ACC112 (cell line): ENCODE data around the gene BCL2L13.

ENCODE experiments used
- H2AFZ ChIP-seq: fragments of 200-600 bp; sonication (generic); one replicate; pipeline ENCODE4 v1.6.0; 2017; ENCODE audit warnings: antibody characterized with exemption, low read length; ENCODE audit not compliant: unreplicated experiment
- H3K27ac ChIP-seq: fragments of 200-600 bp; sonication (generic); 2 replicates; pipeline ENCODE4 v1.5.1; 2014; ENCODE audit warnings: low read depth, mild to moderate bottlenecking, antibody characterized with exemption, low read length, moderate library complexity
- H3K27me3 ChIP-seq: fragments of 200-600 bp; sonication (generic); 2 replicates; pipeline ENCODE4 v1.6.1; 2014; ENCODE audit warnings: mild to moderate bottlenecking, antibody characterized with exemption, low read length, moderate library complexity, mixed read lengths; ENCODE audit not compliant: insufficient read depth
- H3K36me3 ChIP-seq: fragments of 200-600 bp; sonication (generic); 2 replicates; pipeline ENCODE4 v1.6.1; 2016; ENCODE audit warnings: mild to moderate bottlenecking, antibody characterized with exemption, low read length, moderate library complexity, mixed read lengths; ENCODE audit not compliant: insufficient read depth
- H3K4me1 ChIP-seq: fragments of 200-600 bp; sonication (generic); one replicate; pipeline ENCODE4 v1.6.1; 2016; ENCODE audit warnings: low read length, mixed read lengths; ENCODE audit not compliant: insufficient read depth, unreplicated experiment, control insufficient read depth
- H3K4me3 ChIP-seq: fragments of 200-600 bp; sonication (generic); 2 replicates; pipeline ENCODE4 v1.5.1; 2014; ENCODE audit warnings: mild to moderate bottlenecking, low read depth, low read length
- H3K79me2 ChIP-seq: fragments of 200-600 bp; sonication (generic); one replicate; pipeline ENCODE4 v1.6.0; 2016; ENCODE audit warnings: low read length; ENCODE audit not compliant: control insufficient read depth, unreplicated experiment, insufficient read depth

The BCL2L13 gene

GRCh38 chr22:17739196-17739975 is 100.8 kb downstream of the BCL2L13 start:
- no peaks in the 10 kb centered on the region for H3K36me3 ChIP-seq
- no peak overlapping the region for H2AFZ ChIP-seq
- H3K79me2 ChIP-seq = no peaks in the 10 kb centered on the region
- H3K4me3 ChIP-seq = no peak overlapping the region
- H3K27me3 ChIP-seq = no peaks in the 10 kb centered on the region
- no peaks in the 10 kb centered on the region for H3K4me1 ChIP-seq
- no peak overlapping the region for H3K27ac ChIP-seq

DNA sequence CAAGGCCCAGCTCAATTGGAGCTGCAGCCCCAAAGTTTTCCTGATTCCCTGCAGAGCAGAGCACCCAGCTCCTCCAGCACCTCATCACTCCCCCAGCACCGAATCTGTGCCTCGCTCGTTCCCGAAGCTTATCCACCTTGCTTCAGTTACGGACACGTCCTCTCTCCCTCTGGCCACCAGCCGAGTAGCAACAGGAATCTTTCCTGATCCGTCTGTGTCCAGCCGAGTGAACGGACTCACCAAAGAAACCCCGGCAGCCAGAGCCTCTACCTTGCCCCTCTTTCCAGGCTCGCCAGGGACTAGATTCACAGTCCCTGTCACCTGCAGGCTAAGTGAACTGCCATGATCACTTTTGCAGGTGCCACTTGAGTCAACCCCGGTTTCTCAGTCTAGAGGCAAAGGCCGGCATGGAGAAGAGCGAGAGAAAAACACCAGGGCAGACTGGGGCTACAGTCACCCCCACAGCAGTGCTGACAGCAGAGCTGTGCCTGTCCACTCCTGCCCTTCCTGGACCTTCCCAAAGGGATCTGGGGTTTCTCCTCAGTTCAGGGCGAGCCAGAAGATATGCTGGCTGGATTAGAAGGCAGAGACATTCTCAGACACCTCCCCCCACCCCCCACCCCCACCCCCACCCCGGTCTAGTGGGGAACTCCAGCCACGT is 103.4 kb downstream of the BCL2L13 start:
- no peaks in the 10 kb centered on the region for H3K27me3 ChIP-seq
- H3K4me1 ChIP-seq = no peaks in the 10 kb centered on the region
- H3K27ac ChIP-seq = no peak overlapping the region
- H3K79me2 ChIP-seq = no peaks in the 10 kb centered on the region
- H2AFZ ChIP-seq = no peak overlapping the region
- H3K4me3 ChIP-seq = no peak overlapping the region
- H3K36me3 ChIP-seq = no peaks in the 10 kb centered on the region

DNA sequence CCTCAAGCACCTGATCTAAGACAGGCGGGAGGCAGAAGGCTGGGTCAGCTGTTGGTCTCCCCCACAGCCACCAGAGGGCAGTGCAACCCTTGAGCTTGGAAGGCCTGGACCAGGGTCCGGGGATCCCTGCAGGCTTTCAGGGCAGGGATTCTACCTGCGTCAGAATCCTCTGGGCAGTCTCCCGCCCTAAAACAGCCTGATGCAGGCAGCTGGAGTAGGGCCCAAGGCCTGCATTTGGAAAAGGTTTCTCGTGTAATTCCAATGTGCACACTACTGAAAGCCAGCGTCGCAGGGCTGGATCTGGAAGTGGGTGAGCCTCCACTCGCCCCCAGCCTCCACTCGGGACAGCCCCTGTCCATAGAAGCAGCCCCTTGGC is 104.0 kb downstream of the BCL2L13 start:
- H3K36me3 ChIP-seq = no peaks in the 10 kb centered on the region

GRCh38 chr22:17743661-17744411 is 105.3 kb downstream of the BCL2L13 start:
- no peaks in the 10 kb centered on the region for H3K36me3 ChIP-seq
- no peak overlapping the region for H2AFZ ChIP-seq

More for the DNA sequence above, 104.0 kb downstream of the BCL2L13 start:
- Histone ChIP-seq H3K27ac (no peak overlapping the region), H3K4me1 (no peaks in the 10 kb centered on the region), H3K79me2 (no peaks in the 10 kb centered on the region), H2AFZ (no peak overlapping the region), H3K4me3 (no peak overlapping the region), H3K27me3 (no peaks in the 10 kb centered on the region)

GRCh38 chr22:17744430-17744829 is 105.9 kb downstream of the BCL2L13 start:
- Histone ChIP-seq H3K36me3 (no peaks in the 10 kb centered on the region), H3K27ac (no peak overlapping the region), H2AFZ (no peak overlapping the region), H3K27me3 (no peaks in the 10 kb centered on the region), H3K4me3 (no peak overlapping the region), H3K79me2 (no peaks in the 10 kb centered on the region), H3K4me1 (no peaks in the 10 kb centered on the region)

More at GRCh38 chr22:17743661-17744411, 105.3 kb downstream of the BCL2L13 start:
- no peak overlapping the region for H3K27ac ChIP-seq
- no peaks in the 10 kb centered on the region for H3K4me1 ChIP-seq
- H3K79me2 ChIP-seq = no peaks in the 10 kb centered on the region
- H3K27me3 ChIP-seq = no peaks in the 10 kb centered on the region
- H3K4me3 ChIP-seq = no peak overlapping the region

- H3K79me2 ChIP-seq = no peaks in the 10 kb centered on the region
- no peak overlapping the region for H3K27ac ChIP-seq
- H3K4me1 ChIP-seq = no peaks in the 10 kb centered on the region
- H3K36me3 ChIP-seq = no peaks in the 10 kb centered on the region
- no peaks in the 10 kb centered on the region for H3K27me3 ChIP-seq
- H3K4me3 ChIP-seq = no peak overlapping the region
- no peak overlapping the region for H2AFZ ChIP-seq
Measured at GRCh38 chr22:17746916-17747315, 108.4 kb downstream of the BCL2L13 start.

DNA sequence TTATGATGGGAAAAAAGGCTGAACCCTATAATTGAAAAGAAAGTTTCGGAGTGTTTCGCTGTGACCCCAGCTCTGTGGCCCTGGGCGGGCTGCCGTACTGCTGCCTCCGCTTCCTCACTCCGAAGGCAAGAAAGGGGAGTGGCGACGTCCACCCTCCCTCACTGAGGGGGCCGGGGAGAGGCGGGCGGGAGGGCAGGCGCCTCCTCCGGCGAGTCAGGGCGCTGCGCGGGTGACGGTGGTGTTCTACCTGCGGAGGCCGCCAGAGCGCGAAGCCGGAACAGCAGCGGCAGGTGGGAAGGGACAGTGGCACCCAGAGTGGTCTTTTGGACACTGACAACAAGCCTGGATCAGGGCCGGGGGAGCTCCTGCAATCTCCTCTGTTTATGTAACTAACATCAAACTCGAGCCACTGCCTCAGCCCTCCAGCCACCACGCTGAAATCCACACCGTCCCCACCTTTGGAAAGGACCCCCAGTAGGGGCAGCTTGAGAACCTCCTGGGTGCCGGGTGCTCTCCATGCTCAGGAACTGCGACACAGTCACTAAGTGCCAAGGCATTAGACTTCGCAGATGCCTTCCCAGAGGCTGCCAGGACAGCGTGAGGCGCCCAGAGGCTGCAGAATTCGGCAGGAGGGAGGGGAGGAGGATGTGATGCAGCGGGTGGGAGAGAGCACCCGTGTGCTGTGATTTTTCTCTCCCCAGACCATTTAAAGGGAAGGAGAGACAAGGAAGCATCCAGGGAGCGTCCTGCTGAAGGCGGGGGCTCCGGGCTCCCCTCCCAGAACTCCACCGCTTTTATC is 110.2 kb downstream of the BCL2L13 start:
- H3K36me3 ChIP-seq = no peaks in the 10 kb centered on the region
- no peaks in the 10 kb centered on the region for H3K4me1 ChIP-seq
- no peaks in the 10 kb centered on the region for H3K27me3 ChIP-seq
- H2AFZ ChIP-seq = no peak overlapping the region
- no peak overlapping the region for H3K4me3 ChIP-seq
- no peak overlapping the region for H3K27ac ChIP-seq
- no peaks in the 10 kb centered on the region for H3K79me2 ChIP-seq

- Histone ChIP-seq H3K4me1 (no peaks in the 10 kb centered on the region), H3K36me3 (no peaks in the 10 kb centered on the region), H3K79me2 (no peaks in the 10 kb centered on the region), H3K4me3 (no peak overlapping the region), H2AFZ (no peak overlapping the region), H3K27ac (no peak overlapping the region), H3K27me3 (no peaks in the 10 kb centered on the region)
Measured at GRCh38 chr22:17749605-17750395, 111.2 kb downstream of the BCL2L13 start.

GRCh38 chr22:17751596-17751995 is 113.0 kb downstream of the BCL2L13 start:
- Histone ChIP-seq H2AFZ (no peak overlapping the region), H3K36me3 (no peaks in the 10 kb centered on the region), H3K4me1 (no peaks in the 10 kb centered on the region), H3K27ac (no peak overlapping the region), H3K27me3 (no peaks in the 10 kb centered on the region), H3K4me3 (no peak overlapping the region), H3K79me2 (no peaks in the 10 kb centered on the region)
